DMS 273 treated with DMSO at 0.1 percent for 48 hours (cell line): ENCODE data around the gene MBOAT2.
"Not testable (repeated sequence)": the region's sequence is repeated elsewhere in the genome, so short reads cannot be mapped to it uniquely, and the experiment has no call there.

Source experiments
- DNase-seq: peaks from one replicate; lab custom pipeline; 2025; lab: John Stamatoyannopoulos, UW

The MBOAT2 gene

GRCh38 chr2:8956774-8957173 lies 46.7 kb downstream of the MBOAT2 start:
- DNase-seq: no peak

- DNase-seq: no peak
These were observed 48.5 kb downstream of the MBOAT2 start for GRCh38 chr2:8954990-8955389.

- DNase-seq: no peak
These were observed 50.0 kb downstream of the MBOAT2 start for GRCh38 chr2:8953525-8953924.

- DNase-seq: no peak
These were observed 63.9 kb downstream of the MBOAT2 start for GRCh38 chr2:8939486-8940114.

- DNase-seq: no peak
These were observed 65.1 kb downstream of the MBOAT2 start for GRCh38 chr2:8938384-8938783.

- DNase-seq: no peak
These were observed 67.5 kb downstream of the MBOAT2 start for GRCh38 chr2:8935982-8936381.

GRCh38 chr2:8934338-8934737 lies 69.1 kb downstream of the MBOAT2 start:
- DNase-seq: no peak

GRCh38 chr2:8932702-8933101 lies 70.8 kb downstream of the MBOAT2 start:
- no peak for DNase-seq

GRCh38 chr2:8930185-8930584 lies 73.3 kb downstream of the MBOAT2 start:
- not testable (repeated sequence) for DNase-seq

GRCh38 chr2:8929128-8929527 lies 74.4 kb downstream of the MBOAT2 start:
- no peak for DNase-seq

GRCh38 chr2:8927510-8928455 lies 75.7 kb downstream of the MBOAT2 start:
- DNase-seq: no peak

- DNase-seq: no peak
These were observed 77.1 kb downstream of the MBOAT2 start for GRCh38 chr2:8926356-8926755.

GRCh38 chr2:8925411-8925810 lies 78.1 kb downstream of the MBOAT2 start:
- DNase-seq: no peak

GRCh38 chr2:8923183-8923582 lies 80.3 kb downstream of the MBOAT2 start:
- DNase-seq: no peak

- no peak for DNase-seq
These were observed 81.1 kb downstream of the MBOAT2 start for GRCh38 chr2:8922431-8922830.

- no peak for DNase-seq
These were observed 85.1 kb downstream of the MBOAT2 start for GRCh38 chr2:8918412-8918811.

GRCh38 chr2:8915941-8916340 lies 87.5 kb downstream of the MBOAT2 start:
- DNase-seq: no peak

GRCh38 chr2:8913767-8914166 lies 89.7 kb downstream of the MBOAT2 start:
- DNase-seq: not testable (repeated sequence)

GRCh38 chr2:8907764-8908288 lies 95.7 kb downstream of the MBOAT2 start:
- no peak for DNase-seq

- not testable (repeated sequence) for DNase-seq
These were observed 99.6 kb downstream of the MBOAT2 start for GRCh38 chr2:8903924-8904323.

- DNase-seq: not testable (repeated sequence)
These were observed 100.7 kb downstream of the MBOAT2 start for GRCh38 chr2:8902757-8903156.

- DNase-seq: not testable (repeated sequence)
These were observed 106.3 kb downstream of the MBOAT2 start for GRCh38 chr2:8897206-8897605.

- not testable (repeated sequence) for DNase-seq
These were observed 106.8 kb downstream of the MBOAT2 start for GRCh38 chr2:8896671-8897070.
